Stomach (tissue), 4 donors: ENCODE data around the gene MAP3K6.

Experiments used
- CTCF ChIP-seq, 7 experiments: fragments of 450-650 bp in 4 of 7; fragments of 200-600 bp in 3 of 7; sonication (generic) in 3 of 7; IDR thresholded peaks; one replicate each; pipeline ENCODE4 v1.5.1; 2016 to 2019; ENCODE audit warnings: antibody characterized with exemption in 7 of 7, control low read depth in 2 of 7, mild to moderate bottlenecking in 1 of 7
- EP300 ChIP-seq: sonication (generic); formaldehyde crosslinking; IDR thresholded peaks from one replicate; pipeline ENCODE4 v1.6.1; 2017; ENCODE audit warnings: antibody characterized with exemption
- POLR2A ChIP-seq, 4 donors: fragments of 450-650 bp; IDR thresholded peaks; one replicate each; pipeline ENCODE4 v1.6.1; 2016; ENCODE audit warnings: antibody characterized with exemption in 4 of 4, control low read depth in 2 of 4, mild to moderate bottlenecking in 1 of 4, moderate library complexity in 1 of 4

GRCh38 chr1:27398405-27399149 is 31.8 kb upstream of the MAP3K6 start:
- TF ChIP-seq CTCF (IDR thresholded peaks at IDR 0.05) (no peak), EP300 (no peak), POLR2A (IDR thresholded peaks at IDR 0.05) (no peak)
